ENCODE data around the gene CDH24. TPM values are rescaled to one million over a fixed set of nuclear protein-coding genes. Genes with fewer than 3 reads are reported as not detected.
A peak's percentile ranks its signal among the peaks of the same experiment; 100 is the strongest.

The CDH24 gene
- total and polyA plus RNA-seq, 2 of the 13 experiments (the other 11 are each of a cell fraction or from before 2014, with no cell fraction given): 0.69 to 0.99 TPM

GRCh38 chr14:23006544-23007419, 50.5 kb downstream of the CDH24 start (continued):
- peak; percentile 99 for TF ChIP-seq NFKBIZ (CRISPR knock-in tag; IDR thresholded peaks at IDR 0.05)
- no peak for TF ChIP-seq ZNF17 (CRISPR knock-in tag; IDR thresholded peaks at IDR 0.05)
- peak; percentile 98 for TF ChIP-seq GPN1 (CRISPR knock-in tag; IDR thresholded peaks at IDR 0.05; ENCODE audit: borderline replicate concordance)
- TF ChIP-seq RXRB (CRISPR knock-in tag; IDR thresholded peaks at IDR 0.05; ENCODE audit: borderline replicate concordance): peak; percentile 93
- TF ChIP-seq, protein P1, sequence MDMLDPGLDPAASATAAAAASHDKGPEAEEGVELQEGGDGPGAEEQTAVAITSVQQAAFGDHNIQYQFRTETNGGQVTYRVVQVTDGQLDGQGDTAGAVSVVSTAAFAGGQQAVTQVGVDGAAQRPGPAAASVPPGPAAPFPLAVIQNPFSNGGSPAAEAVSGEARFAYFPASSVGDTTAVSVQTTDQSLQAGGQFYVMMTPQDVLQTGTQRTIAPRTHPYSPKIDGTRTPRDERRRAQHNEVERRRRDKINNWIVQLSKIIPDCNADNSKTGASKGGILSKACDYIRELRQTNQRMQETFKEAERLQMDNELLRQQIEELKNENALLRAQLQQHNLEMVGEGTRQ (IDR thresholded peaks at IDR 0.05; ENCODE audit: low read depth, low read length): no peak
- TF ChIP-seq, protein P1 (CRISPR knock-in tag; IDR thresholded peaks at IDR 0.05; ENCODE audit: borderline replicate concordance): peak; percentile 53; the same call in 1 of the 2 replicates
- TF ChIP-seq ZBTB14 (CRISPR knock-in tag; IDR thresholded peaks at IDR 0.05): peak; percentile 95
- TF ChIP-seq ZFP37 (CRISPR knock-in tag; IDR thresholded peaks at IDR 0.05; ENCODE audit: borderline replicate concordance): peak; percentile 98
- peak; percentile 95 for TF ChIP-seq KLF13 (CRISPR knock-in tag; IDR thresholded peaks at IDR 0.05)
- no peak for TF ChIP-seq CEBPB (IDR thresholded peaks at IDR 0.05; ENCODE audit: borderline replicate concordance, low read depth, low read length)
- peak; percentile 100 for TF ChIP-seq REL (CRISPR knock-in tag; conservative IDR thresholded peaks at IDR 0.05)
- peak; percentile 96 for TF ChIP-seq MED1 (CRISPR knock-in tag; IDR thresholded peaks at IDR 0.05)
- TF ChIP-seq, protein P2, sequence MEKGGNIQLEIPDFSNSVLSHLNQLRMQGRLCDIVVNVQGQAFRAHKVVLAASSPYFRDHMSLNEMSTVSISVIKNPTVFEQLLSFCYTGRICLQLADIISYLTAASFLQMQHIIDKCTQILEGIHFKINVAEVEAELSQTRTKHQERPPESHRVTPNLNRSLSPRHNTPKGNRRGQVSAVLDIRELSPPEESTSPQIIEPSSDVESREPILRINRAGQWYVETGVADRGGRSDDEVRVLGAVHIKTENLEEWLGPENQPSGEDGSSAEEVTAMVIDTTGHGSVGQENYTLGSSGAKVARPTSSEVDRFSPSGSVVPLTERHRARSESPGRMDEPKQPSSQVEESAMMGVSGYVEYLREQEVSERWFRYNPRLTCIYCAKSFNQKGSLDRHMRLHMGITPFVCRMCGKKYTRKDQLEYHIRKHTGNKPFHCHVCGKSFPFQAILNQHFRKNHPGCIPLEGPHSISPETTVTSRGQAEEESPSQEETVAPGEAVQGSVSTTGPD (CRISPR knock-in tag; IDR thresholded peaks at IDR 0.05): peak; percentile 90
- TF ChIP-seq ZNF672 (CRISPR knock-in tag; IDR thresholded peaks at IDR 0.05): peak; percentile 72; the same call in 1 of the 2 replicates
- peak; percentile 94; the same call in 1 of the 2 replicates for TF ChIP-seq ATF6 (CRISPR knock-in tag; conservative IDR thresholded peaks at IDR 0.05)
- peak; percentile 100 for TF ChIP-seq ZNF547 (CRISPR knock-in tag; IDR thresholded peaks at IDR 0.05)
- TF ChIP-seq ZNF10 (CRISPR knock-in tag; IDR thresholded peaks at IDR 0.05; ENCODE audit: borderline replicate concordance, low read depth): no peak
- TF ChIP-seq POLR2A (IDR thresholded peaks at IDR 0.05; ENCODE audit: insufficient read depth in 1 of 2, low read depth in 2 of 2, low read length in 2 of 2): peak; percentile 96 to 98
